HG03565 (cell line): ENCODE measurements around the gene GASK1A.
"Not testable (repeated sequence)": the region's sequence is repeated elsewhere in the genome, so short reads cannot be mapped to it uniquely, and the experiment has no call there.

Source experiments
- ATAC-seq: cut with Tn5 transposase; IDR thresholded peaks from one replicate; pipeline ENCODE4 v1.9.1; 2021; ENCODE audit warnings: mild to moderate bottlenecking, moderate library complexity; ENCODE audit not compliant: unreplicated experiment

Gene GASK1A

GRCh38 chr3:43055806-43056770 lies 77.0 kb downstream of the GASK1A start:
- ATAC-seq: no peak

GRCh38 chr3:43059456-43059855 lies 80.3 kb downstream of the GASK1A start:
- ATAC-seq: no peak

GRCh38 chr3:43061101-43061895 lies 82.2 kb downstream of the GASK1A start:
- ATAC-seq: no peak

GRCh38 chr3:43062040-43062563 lies 83.0 kb downstream of the GASK1A start:
- ATAC-seq: no peak

GRCh38 chr3:43062564-43063040 lies 83.5 kb downstream of the GASK1A start:
- ATAC-seq: no peak

- no peak for ATAC-seq
Measured at GRCh38 chr3:43063114-43063513, 84.0 kb downstream of the GASK1A start.

- not testable (repeated sequence) for ATAC-seq
Measured at GRCh38 chr3:43070670-43071069, 91.6 kb downstream of the GASK1A start.

GRCh38 chr3:43071313-43071893 lies 92.3 kb downstream of the GASK1A start:
- no peak for ATAC-seq

- ATAC-seq: no peak
Measured at GRCh38 chr3:43072361-43072760, 93.2 kb downstream of the GASK1A start.

- ATAC-seq: no peak
Measured at GRCh38 chr3:43073116-43073835, 94.2 kb downstream of the GASK1A start.

GRCh38 chr3:43073836-43074220 lies 94.7 kb downstream of the GASK1A start:
- no peak for ATAC-seq

GRCh38 chr3:43074482-43074881 lies 95.4 kb downstream of the GASK1A start:
- no peak for ATAC-seq

GRCh38 chr3:43074901-43075689 lies 96.0 kb downstream of the GASK1A start:
- no peak for ATAC-seq

- no peak for ATAC-seq
Measured at GRCh38 chr3:43075904-43076661, 97.0 kb downstream of the GASK1A start.

GRCh38 chr3:43076857-43077256 lies 97.7 kb downstream of the GASK1A start:
- no peak for ATAC-seq

GRCh38 chr3:43077261-43077660 lies 98.2 kb downstream of the GASK1A start:
- no peak for ATAC-seq

- ATAC-seq: no peak
Measured at GRCh38 chr3:43077707-43078106, 98.6 kb downstream of the GASK1A start.

GRCh38 chr3:43079536-43080332 lies 100.6 kb downstream of the GASK1A start:
- ATAC-seq: no peak
